BJ (cell line): Measurements from ENCODE around the gene HASPIN. TPM values are rescaled to one million over a fixed set of nuclear protein-coding genes. Genes with fewer than 3 reads are reported as not detected.
A peak's percentile ranks its signal among the peaks of the same experiment; 100 is the strongest.

Source experiments
- CTCF ChIA-PET: fragments of 350-600 bp; formaldehyde crosslinking; extraction: SDS; loops from one replicate; lab custom pipeline; 2021; ENCODE audit warnings: antibody characterized with exemption, inconsistent platforms; lab: Yijun Ruan, JAX
- POLR2A ChIA-PET: fragments of 300-600 bp; sonication (Branson Sonifier 250); formaldehyde crosslinking; extraction: SDS; loops from one replicate; lab custom pipeline; 2021; ENCODE audit warnings: antibody characterized with exemption; lab: Charles Lee
- DNase-seq: peaks from one replicate; pipeline ENCODE4 v3.0.0-alpha.2; 2011; ENCODE audit warnings: low read depth
- H3K27me3 ChIP-seq: 2 replicates; pipeline ENCODE4 v1.6.0; 2011; ENCODE audit warnings: low read length; ENCODE audit not compliant: control insufficient read depth, insufficient read depth
- H3K36me3 ChIP-seq: 2 replicates; pipeline ENCODE4 v1.5.1; 2011; ENCODE audit warnings: low read length; ENCODE audit not compliant: control insufficient read depth, insufficient read depth
- H3K4me3 ChIP-seq: 2 replicates; pipeline ENCODE4 v1.5.1; 2011; ENCODE audit warnings: low read depth, mild to moderate bottlenecking, control low read depth, low read length
- polyA plus RNA-seq: library from polyadenylated mRNA; depleted of rRNA; stranded (reverse); fragments of >200 nt; gene quantifications from 2 replicates; pipeline ENCODE4 v1.2.3, GENCODE V29; 2011
- TF ChIP-seq, protein P1 (sequence below): IDR thresholded peaks from 2 replicates; pipeline ENCODE4 v1.5.1; 2011; ENCODE audit warnings: low read depth, mild to moderate bottlenecking, control low read depth, inconsistent platforms, low read length, moderate library complexity; ENCODE audit not compliant: insufficient read depth

Gene HASPIN
- polyA plus RNA-seq, 1 experiment, result 2.1 TPM

- no peak for DNase-seq
- Histone ChIP-seq H3K27me3 (no peaks in the 10 kb centered on the region), H3K4me3 (no peak overlapping the region), H3K36me3 (no peaks in the 10 kb centered on the region)
- TF ChIP-seq, protein P1, sequence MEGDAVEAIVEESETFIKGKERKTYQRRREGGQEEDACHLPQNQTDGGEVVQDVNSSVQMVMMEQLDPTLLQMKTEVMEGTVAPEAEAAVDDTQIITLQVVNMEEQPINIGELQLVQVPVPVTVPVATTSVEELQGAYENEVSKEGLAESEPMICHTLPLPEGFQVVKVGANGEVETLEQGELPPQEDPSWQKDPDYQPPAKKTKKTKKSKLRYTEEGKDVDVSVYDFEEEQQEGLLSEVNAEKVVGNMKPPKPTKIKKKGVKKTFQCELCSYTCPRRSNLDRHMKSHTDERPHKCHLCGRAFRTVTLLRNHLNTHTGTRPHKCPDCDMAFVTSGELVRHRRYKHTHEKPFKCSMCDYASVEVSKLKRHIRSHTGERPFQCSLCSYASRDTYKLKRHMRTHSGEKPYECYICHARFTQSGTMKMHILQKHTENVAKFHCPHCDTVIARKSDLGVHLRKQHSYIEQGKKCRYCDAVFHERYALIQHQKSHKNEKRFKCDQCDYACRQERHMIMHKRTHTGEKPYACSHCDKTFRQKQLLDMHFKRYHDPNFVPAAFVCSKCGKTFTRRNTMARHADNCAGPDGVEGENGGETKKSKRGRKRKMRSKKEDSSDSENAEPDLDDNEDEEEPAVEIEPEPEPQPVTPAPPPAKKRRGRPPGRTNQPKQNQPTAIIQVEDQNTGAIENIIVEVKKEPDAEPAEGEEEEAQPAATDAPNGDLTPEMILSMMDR, result no peak
- POLR2A ChIA-PET, result no interaction called here
- CTCF ChIA-PET, result interaction anchor here (0.6 kb wide), 1 partner anchor 821 kb away, joined by 3 read pairs; no protein-coding TSS in a partner anchor
Measured at GRCh38 chr17:3679531-3680126, 44.1 kb upstream of the HASPIN start.

- CTCF ChIA-PET, result no interaction called here
- no peaks in the 10 kb centered on the region for H3K36me3 ChIP-seq
- DNase-seq, result no peak
Measured at GRCh38 chr17:3681057-3681456, 42.6 kb upstream of the HASPIN start.

DNA sequence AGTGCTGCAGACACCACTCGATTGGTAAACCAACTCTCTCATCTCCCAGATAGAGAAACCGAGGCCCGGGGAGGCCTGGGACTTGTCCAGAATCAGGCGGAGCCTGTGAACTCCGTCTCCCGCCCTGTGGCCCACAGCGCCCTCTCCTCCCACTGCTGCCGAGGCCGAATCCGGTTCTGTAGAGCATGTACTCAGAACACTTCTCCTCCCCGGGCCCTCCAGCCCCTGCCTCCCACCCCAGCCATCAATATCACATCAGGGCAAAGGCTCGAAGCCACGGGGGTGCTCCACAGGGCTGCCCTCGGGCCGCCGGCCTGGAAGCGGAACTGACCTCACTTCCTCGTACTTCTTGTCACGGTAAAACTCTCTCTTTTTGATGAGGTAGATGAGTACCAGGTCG is 42.1 kb upstream of the HASPIN start:
- DNase-seq, result no peak
- Histone ChIP-seq H3K4me3 (no peak overlapping the region), H3K27me3 (no peaks in the 10 kb centered on the region), H3K36me3 (no peaks in the 10 kb centered on the region)
- POLR2A ChIA-PET, result no interaction called here
- CTCF ChIA-PET, result interaction anchor here (1.7 to 4.1 kb wide), 2 partner anchors 8 to 14 kb away, joined by 10 to 26 read pairs; partner anchors contain the start of gene P2RX5
- TF ChIP-seq, protein P1, result no peak

More at GRCh38 chr17:3681057-3681456, 42.6 kb upstream of the HASPIN start:
- POLR2A ChIA-PET, result no interaction called here
- Histone ChIP-seq H3K27me3 (no peaks in the 10 kb centered on the region), H3K4me3 (no peak overlapping the region)
- TF ChIP-seq, protein P1, result no peak

GRCh38 chr17:3682033-3682432 is 41.7 kb upstream of the HASPIN start:
- ChIA-PET POLR2A (no interaction called here), CTCF (interaction anchor here (0.7 to 4.1 kb wide), 12 partner anchors 8 to 460 kb away, joined by 3 to 26 read pairs (median 4); partner anchors contain the start of genes HASPIN and P2RX5)
- TF ChIP-seq, protein P1, result no peak
- DNase-seq, result no peak
- no peak overlapping the region for H3K4me3 ChIP-seq
- no peaks in the 10 kb centered on the region for H3K36me3 ChIP-seq
- H3K27me3 ChIP-seq, result no peaks in the 10 kb centered on the region

- CTCF ChIA-PET, result interaction anchor here (0.6 to 4.1 kb wide), 22 partner anchors 9 to 634 kb away, joined by 3 to 26 read pairs (median 4); partner anchors contain the start of genes HASPIN and P2RX5
- no peak for DNase-seq
- TF ChIP-seq, protein P1, result peak; percentile 96
- POLR2A ChIA-PET, result no interaction called here
- H3K27me3 ChIP-seq, result no peaks in the 10 kb centered on the region
- H3K4me3 ChIP-seq, result no peak overlapping the region
- H3K36me3 ChIP-seq, result no peaks in the 10 kb centered on the region
Measured at GRCh38 chr17:3683054-3683511, 40.6 kb upstream of the HASPIN start.
